ENCODE data around the gene SIGLEC12. TPM values are rescaled to one million over a fixed set of nuclear protein-coding genes. Genes with fewer than 3 reads are reported as not detected.

The SIGLEC12 gene
- total and polyA plus RNA-seq, 9 of the 15 experiments (the other 6 are each of a cell fraction or from before 2014, with no cell fraction given): 0.08 to 1.3 (median 0.54) TPM

- TF ChIP-seq DIDO1 (tag; IDR thresholded peaks at IDR 0.05; ENCODE audit: low read depth) (peak; percentile 32; the same call in 1 of the 2 replicates), TEAD1 (CRISPR knock-in tag; IDR thresholded peaks at IDR 0.05) (peak in 1 of 2 experiments; percentile 47; a peak in 1 of 4 replicates), RAD21 (CRISPR knock-in tag; conservative IDR thresholded peaks at IDR 0.05 in 1 of 2, IDR thresholded peaks at IDR 0.05 in 1 of 2) (no peak), GABPB1 (CRISPR knock-in tag; IDR thresholded peaks at IDR 0.05) (peak; percentile 99), ZNF592 (IDR thresholded peaks at IDR 0.05) (peak; percentile 62; the same call in 1 of the 2 replicates), ELF4 (CRISPR knock-in tag; IDR thresholded peaks at IDR 0.05) (peak; percentile 59; the same call in 1 of the 2 replicates), ELF1 (tag; IDR thresholded peaks at IDR 0.05) (peak; percentile 86), ELF2 (CRISPR knock-in tag; IDR thresholded peaks at IDR 0.05) (peak; percentile 74), SREBF1 (IDR thresholded peaks at IDR 0.05; ENCODE audit: borderline replicate concordance, low read depth, low read length) (peak; percentile 71; the same call in 1 of the 2 replicates), SMAD4 (CRISPR knock-in tag; conservative IDR thresholded peaks at IDR 0.05) (peak; percentile 82), ZNF311 (CRISPR knock-in tag; IDR thresholded peaks at IDR 0.05) (peak; percentile 37; the same call in 1 of the 2 replicates), NCOA4 (IDR thresholded peaks at IDR 0.05; ENCODE audit: partially characterized antibody) (no peak), POLR2A (conservative IDR thresholded peaks at IDR 0.05) (peak; percentile 43; the same call in 1 of the 2 replicates), ZNF23 (CRISPR knock-in tag; IDR thresholded peaks at IDR 0.05) (no peak), SMAD3 (CRISPR knock-in tag; conservative IDR thresholded peaks at IDR 0.05) (0 out of 2 replicates have a peak, but pooled peaks have one; percentile 30), SIN3B (IDR thresholded peaks at IDR 0.05; ENCODE audit: low read depth) (0 out of 2 replicates have a peak, but pooled peaks have one; percentile 24), RBM39 (optimal IDR thresholded peaks at IDR 0.05; ENCODE audit: low read depth, low read length) (no peak), KHSRP (IDR thresholded peaks at IDR 0.05) (no peak), MTA2 (IDR thresholded peaks at IDR 0.05; ENCODE audit: low read depth) (peak; percentile 88), GABPB2 (CRISPR knock-in tag; conservative IDR thresholded peaks at IDR 0.05) (no peak), KAT7 (CRISPR knock-in tag; IDR thresholded peaks at IDR 0.05; ENCODE audit: borderline replicate concordance) (no peak)
- TF ChIP-seq, protein P1, sequence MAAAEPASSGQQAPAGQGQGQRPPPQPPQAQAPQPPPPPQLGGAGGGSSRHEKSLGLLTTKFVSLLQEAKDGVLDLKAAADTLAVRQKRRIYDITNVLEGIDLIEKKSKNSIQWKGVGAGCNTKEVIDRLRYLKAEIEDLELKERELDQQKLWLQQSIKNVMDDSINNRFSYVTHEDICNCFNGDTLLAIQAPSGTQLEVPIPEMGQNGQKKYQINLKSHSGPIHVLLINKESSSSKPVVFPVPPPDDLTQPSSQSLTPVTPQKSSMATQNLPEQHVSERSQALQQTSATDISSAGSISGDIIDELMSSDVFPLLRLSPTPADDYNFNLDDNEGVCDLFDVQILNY (CRISPR knock-in tag; IDR thresholded peaks at IDR 0.05): no peak
These were observed 41.2 kb downstream of the SIGLEC12 start (continued) for GRCh38 chr19:51460164-51460992.

All from K562 (cell line).